CD4-positive, CD25-positive, alpha-beta regulatory T cell (primary cell): ENCODE data around the gene GFOD1. TPM values are rescaled to one million over a fixed set of nuclear protein-coding genes. Genes with fewer than 3 reads are reported as not detected.

ENCODE experiments used
- ATAC-seq, 2 donors: fragments of 150-1000 bp; cut with Tn5 transposase; one replicate each; pipeline ENCODE4 v1.10.0; 2021; ENCODE audit warnings: low read depth in 2 of 2, moderate number of reproducible peaks in 2 of 2, moderate library complexity in 1 of 2
- DNase-seq, 3 donors: peaks; one replicate each; pipeline versions ENCODE4 v3.0.0 to v3.0.0-alpha.2; 2012 to 2022; ENCODE audit warnings: mixed read lengths in 1 of 3
- H3K27ac ChIP-seq: one replicate; pipeline ENCODE4 v1.7.0; 2013; ENCODE audit warnings: mild to moderate bottlenecking, low read length; ENCODE audit not compliant: insufficient read depth, poor library complexity, severe bottlenecking
- H3K27me3 ChIP-seq: one replicate; pipeline ENCODE4 v1.7.0; 2013; ENCODE audit warnings: low read length; ENCODE audit not compliant: control insufficient read depth, insufficient read depth
- H3K36me3 ChIP-seq: one replicate; pipeline ENCODE4 v1.7.0; 2013; ENCODE audit warnings: mild to moderate bottlenecking, low read length, moderate library complexity; ENCODE audit not compliant: control insufficient read depth, insufficient read depth
- H3K4me1 ChIP-seq: 2 replicates; pipeline ENCODE4 v1.7.0; 2013; ENCODE audit warnings: mild to moderate bottlenecking, low read length; ENCODE audit not compliant: insufficient read depth, control insufficient read depth, poor library complexity, severe bottlenecking
- H3K4me3 ChIP-seq: one replicate; pipeline ENCODE4 v1.7.0; 2013; ENCODE audit warnings: low read depth, mild to moderate bottlenecking, low read length, moderate library complexity
- H3K9me3 ChIP-seq, 2 experiments: 1 replicate in 1 of 2; 2 replicates in 1 of 2; pipeline ENCODE4 v1.7.0; 2013; ENCODE audit warnings: low read length in 2 of 2, mild to moderate bottlenecking in 1 of 2, moderate library complexity in 1 of 2; ENCODE audit not compliant: control insufficient read depth in 2 of 2
- H3K27ac Mint-ChIP-seq, 3 donors: one replicate each; pipeline ENCODE4 v1.8.0; 2020 to 2022; ENCODE audit warnings: mild to moderate bottlenecking in 3 of 3, mixed read lengths in 3 of 3, moderate library complexity in 2 of 3
- H3K27me3 Mint-ChIP-seq: one replicate; pipeline ENCODE4 v1.8.0; 2022; ENCODE audit warnings: mild to moderate bottlenecking, mixed read lengths
- H3K36me3 Mint-ChIP-seq: one replicate; pipeline ENCODE4 v1.8.0; 2020; ENCODE audit warnings: mixed read lengths
- H3K4me1 Mint-ChIP-seq, 4 donors: one replicate each; pipeline ENCODE4 v1.8.0; 2020 to 2022; ENCODE audit warnings: mixed read lengths in 4 of 4, mild to moderate bottlenecking in 1 of 4
- H3K4me3 Mint-ChIP-seq, 4 donors: one replicate each; pipeline ENCODE4 v1.8.0; 2020 to 2022; ENCODE audit warnings: mild to moderate bottlenecking in 4 of 4, mixed read lengths in 4 of 4, moderate library complexity in 3 of 4
- H3K9me3 Mint-ChIP-seq, 7 donors: one replicate each; pipeline ENCODE4 v1.8.0; 2020 to 2022; ENCODE audit warnings: mixed read lengths in 7 of 7, mild to moderate bottlenecking in 3 of 7, moderate library complexity in 2 of 7
- polyA plus RNA-seq, 4 donors: library from polyadenylated mRNA; unstranded; fragments of 300-500 nt; fragmentation: Illumina TruSeq; gene quantifications; one replicate each; pipeline ENCODE4 v1.2.3, GENCODE V29; 2021
- total RNA-seq: library from RNA; stranded (reverse); gene quantifications from one replicate; pipeline ENCODE4 v1.2.3, GENCODE V29; 2022

Gene GFOD1
- total and polyA plus RNA-seq, 5 donors from 2014 or later: 0.06 to 1.8 (median 0.17) TPM

GRCh38 chr6:13364842-13365241 is 122.6 kb downstream of the GFOD1 start:
- Mint-ChIP-seq H3K9me3 (peaks cover 0 to 1% (median 0%) of the 10 kb centered on the region in 7 donors), H3K4me1 (peaks cover 0 to 5% (median 0%) of the 10 kb centered on the region in 4 donors), H3K4me3 (no peak overlapping the region), H3K27ac (no peak overlapping the region), H3K36me3 (no peaks in the 10 kb centered on the region), H3K27me3 (peaks cover 7% of the 10 kb centered on the region)
- H3K9me3 ChIP-seq: no peaks in the 10 kb centered on the region
- H3K4me3 ChIP-seq: no peak overlapping the region
- no peak for DNase-seq
- H3K27ac ChIP-seq: no peak overlapping the region
- no peaks in the 10 kb centered on the region for H3K4me1 ChIP-seq
- no peak for ATAC-seq
- H3K36me3 ChIP-seq: no peaks in the 10 kb centered on the region
- H3K27me3 ChIP-seq: no peaks in the 10 kb centered on the region

- Mint-ChIP-seq H3K4me3 (no peak overlapping the region), H3K27me3 (no peaks in the 10 kb centered on the region), H3K4me1 (peaks cover 0 to 7% (median 3%) of the 10 kb centered on the region in 4 donors), H3K9me3 (peaks cover 0 to 1% (median 0%) of the 10 kb centered on the region in 7 donors), H3K27ac (no peak overlapping the region), H3K36me3 (no peaks in the 10 kb centered on the region)
- Histone ChIP-seq H3K4me1 (no peaks in the 10 kb centered on the region), H3K4me3 (no peak overlapping the region), H3K27ac (no peak overlapping the region), H3K9me3 (no peaks in the 10 kb centered on the region), H3K36me3 (no peaks in the 10 kb centered on the region), H3K27me3 (no peaks in the 10 kb centered on the region)
- ATAC-seq (no peak), DNase-seq (no peak)
Measured at GRCh38 chr6:13362412-13362811, 125.0 kb downstream of the GFOD1 start.

GRCh38 chr6:13360671-13361540 is 126.5 kb downstream of the GFOD1 start:
- no peaks in the 10 kb centered on the region for H3K9me3 ChIP-seq
- peaks cover 10 to 15% (median 13%) of the 10 kb centered on the region in 4 donors for H3K4me1 Mint-ChIP-seq
- no peaks in the 10 kb centered on the region for H3K36me3 Mint-ChIP-seq
- H3K27me3 ChIP-seq: no peaks in the 10 kb centered on the region
- peaks cover 0 to 1% (median 0%) of the 10 kb centered on the region in 7 donors for H3K9me3 Mint-ChIP-seq
- H3K4me3 ChIP-seq: no peak overlapping the region
- no peak overlapping the region for H3K27ac Mint-ChIP-seq
- no peak overlapping the region for H3K27ac ChIP-seq
- H3K4me1 ChIP-seq: peaks cover 9% of the 10 kb centered on the region
- no peaks in the 10 kb centered on the region for H3K36me3 ChIP-seq
- H3K27me3 Mint-ChIP-seq: no peaks in the 10 kb centered on the region
- ATAC-seq (no peak), DNase-seq (no peak)
- H3K4me3 Mint-ChIP-seq: no peak overlapping the region

GRCh38 chr6:13359287-13359686 is 128.1 kb downstream of the GFOD1 start:
- ATAC-seq: no peak
- Mint-ChIP-seq H3K4me1 (peaks cover 26 to 29% (median 28%) of the 10 kb centered on the region in 4 donors), H3K36me3 (no peaks in the 10 kb centered on the region), H3K27ac (no peak overlapping the region), H3K9me3 (no peaks in the 10 kb centered on the region), H3K27me3 (no peaks in the 10 kb centered on the region), H3K4me3 (no peak overlapping the region)
- DNase-seq: no peak
- no peak overlapping the region for H3K4me3 ChIP-seq
- H3K4me1 ChIP-seq: peaks cover 25% of the 10 kb centered on the region
- H3K27ac ChIP-seq: no peak overlapping the region
- no peaks in the 10 kb centered on the region for H3K36me3 ChIP-seq
- H3K9me3 ChIP-seq: no peaks in the 10 kb centered on the region
- H3K27me3 ChIP-seq: no peaks in the 10 kb centered on the region

GRCh38 chr6:13358511-13358910 is 128.9 kb downstream of the GFOD1 start:
- no peaks in the 10 kb centered on the region for H3K27me3 ChIP-seq
- H3K27me3 Mint-ChIP-seq: no peaks in the 10 kb centered on the region
- H3K36me3 ChIP-seq: no peaks in the 10 kb centered on the region
- H3K4me1 ChIP-seq: peaks cover 27% of the 10 kb centered on the region
- H3K4me1 Mint-ChIP-seq: peaks cover 29 to 34% (median 33%) of the 10 kb centered on the region in 4 donors
- H3K4me3 Mint-ChIP-seq: no peak overlapping the region
- H3K27ac ChIP-seq: no peak overlapping the region
- no peak overlapping the region for H3K4me3 ChIP-seq
- H3K36me3 Mint-ChIP-seq: no peaks in the 10 kb centered on the region
- H3K9me3 ChIP-seq: no peaks in the 10 kb centered on the region
- H3K9me3 Mint-ChIP-seq: no peaks in the 10 kb centered on the region
- ATAC-seq (no peak), DNase-seq (no peak)
- H3K27ac Mint-ChIP-seq: no peak overlapping the region

GRCh38 chr6:13357551-13358075 is 129.8 kb downstream of the GFOD1 start:
- peaks cover 27% of the 10 kb centered on the region for H3K4me1 ChIP-seq
- Mint-ChIP-seq H3K4me1 (peaks cover 29 to 35% (median 34%) of the 10 kb centered on the region in 4 donors), H3K27me3 (no peaks in the 10 kb centered on the region), H3K9me3 (no peaks in the 10 kb centered on the region), H3K4me3 (no peak overlapping the region), H3K27ac (peak overlapping the region in 1 of 3 donors; percentile 44), H3K36me3 (no peaks in the 10 kb centered on the region)
- H3K4me3 ChIP-seq: no peak overlapping the region
- ATAC-seq (no peak), DNase-seq (no peak)
- H3K27ac ChIP-seq: no peak overlapping the region
- no peaks in the 10 kb centered on the region for H3K36me3 ChIP-seq
- no peaks in the 10 kb centered on the region for H3K27me3 ChIP-seq
- no peaks in the 10 kb centered on the region for H3K9me3 ChIP-seq

- peak overlapping the region; percentile 83 to 87 (median 85) for H3K27ac Mint-ChIP-seq
- H3K9me3 ChIP-seq: no peaks in the 10 kb centered on the region
- H3K9me3 Mint-ChIP-seq: no peaks in the 10 kb centered on the region
- peak overlapping the region; percentile 73 to 87 (median 84) for H3K4me3 Mint-ChIP-seq
- H3K4me1 ChIP-seq: peaks cover 27% of the 10 kb centered on the region
- no peaks in the 10 kb centered on the region for H3K36me3 ChIP-seq
- peak; percentile 95 for ATAC-seq
- peak in 2 of 3 donors; percentile 61 to 91 for DNase-seq
- H3K4me1 Mint-ChIP-seq: peaks cover 29 to 35% (median 34%) of the 10 kb centered on the region in 4 donors
- peak overlapping the region; percentile 64 for H3K27ac ChIP-seq
- H3K4me3 ChIP-seq: peak overlapping the region; percentile 83
- H3K27me3 ChIP-seq: no peaks in the 10 kb centered on the region
- no peaks in the 10 kb centered on the region for H3K27me3 Mint-ChIP-seq
- no peaks in the 10 kb centered on the region for H3K36me3 Mint-ChIP-seq
Measured at GRCh38 chr6:13355999-13356785, 131.2 kb downstream of the GFOD1 start.
